IMR-90 (cell line): ENCODE results near the gene GCGR.

Experiments
- BHLHE40 ChIP-seq: fragments of 150-350 bp; IDR thresholded peaks from 2 replicates; pipeline ENCODE4 v1.6.1; 2016; ENCODE audit warnings: mild to moderate bottlenecking, low read depth, low read length
- CEBPB ChIP-seq: IDR thresholded peaks from 2 replicates; pipeline ENCODE4 v1.6.1; 2012; ENCODE audit warnings: low read depth, low read length, improper control_type of control experiment
- CHD1 ChIP-seq: IDR thresholded peaks from 2 replicates; pipeline ENCODE4 v1.6.1; 2012; ENCODE audit warnings: low read depth, low read length, improper control_type of control experiment
- CTCF ChIP-seq: conservative IDR thresholded peaks from 2 replicates; pipeline ENCODE4 v1.5.1; 2012; ENCODE audit warnings: mild to moderate bottlenecking, low read depth, low read length, improper control_type of control experiment
- MAFK ChIP-seq: IDR thresholded peaks from 2 replicates; pipeline ENCODE4 v1.6.1; 2012; ENCODE audit warnings: low read depth, low read length, improper control_type of control experiment
- MXI1 ChIP-seq: IDR thresholded peaks from 2 replicates; pipeline ENCODE4 v1.6.1; 2012; ENCODE audit warnings: low read depth, mild to moderate bottlenecking, low read length, moderate library complexity, borderline replicate concordance
- POLR2A ChIP-seq: IDR thresholded peaks from 2 replicates; pipeline ENCODE4 v1.6.1; 2012; ENCODE audit warnings: mild to moderate bottlenecking, low read depth, low read length
- RCOR1 ChIP-seq: IDR thresholded peaks from 2 replicates; pipeline ENCODE4 v1.6.1; 2012; ENCODE audit warnings: mild to moderate bottlenecking, low read length, improper control_type of control experiment; ENCODE audit not compliant: insufficient replicate concordance
- SMC3 ChIP-seq: fragments of 150-350 bp; IDR thresholded peaks from 2 replicates; pipeline ENCODE4 v1.6.1; 2016; ENCODE audit warnings: low read depth, mild to moderate bottlenecking, antibody characterized with exemption, low read length, moderate library complexity

GRCh38 chr17:81841866-81842265 lies 37.9 kb downstream of the GCGR start:
- TF ChIP-seq CTCF (no peak), CEBPB (no peak), POLR2A (no peak), CHD1 (no peak), RCOR1 (no peak), BHLHE40 (no peak), MXI1 (no peak), MAFK (no peak), SMC3 (no peak)
